H1 (cell line): ENCODE results near the gene ZBTB24. TPM values are rescaled to one million over a fixed set of nuclear protein-coding genes. Genes with fewer than 3 reads are reported as not detected.

Experiments used
- CTCF ChIA-PET: fragments of 300-600 bp; sonication (Branson Sonifier 250); formaldehyde crosslinking; loops from one replicate; lab custom pipeline; 2021; ENCODE audit not compliant: partially characterized antibody; lab: Charles Lee
- POLR2A ChIA-PET: fragments of 300-600 bp; sonication (Branson Sonifier 250); formaldehyde crosslinking; loops from one replicate; lab custom pipeline; 2021; ENCODE audit warnings: inconsistent platforms; ENCODE audit not compliant: partially characterized antibody; lab: Charles Lee
- DNase-seq, 2 experiments: peaks; one replicate each; pipeline versions ENCODE4 v3.0.0 to v3.0.0-alpha.2; 2010 to 2022; ENCODE audit warnings: low spot score in 2 of 2, low read depth in 1 of 2, mixed read lengths in 1 of 2
- FAIRE-seq: peaks from 2 replicates; lab custom pipeline; 2011; peaks lifted over from hg19 to GRCh38; lab: Jason Lieb, UNC
- H2AFZ ChIP-seq: 2 replicates; pipeline ENCODE4 v1.8.1; 2012; ENCODE audit warnings: low read length, inconsistent platforms
- H2AK5ac ChIP-seq: 2 replicates; pipeline ENCODE4 v1.6.1; 2013; ENCODE audit warnings: low read depth, low read length
- H2BK120ac ChIP-seq: replicated peaks from 2 replicates; pipeline ENCODE3; 2013; ENCODE audit warnings: low read depth, low read length, inconsistent platforms
- H2BK12ac ChIP-seq: 2 replicates; pipeline ENCODE4 v1.6.1; 2013; ENCODE audit warnings: low read depth, low read length
- H2BK15ac ChIP-seq: 2 replicates; pipeline ENCODE4 v1.6.1; 2013; ENCODE audit warnings: low read length
- H2BK20ac ChIP-seq: 2 replicates; pipeline ENCODE4 v1.6.1; 2013; ENCODE audit warnings: low read length
- H2BK5ac ChIP-seq: 2 replicates; pipeline ENCODE4 v1.6.1; 2013; ENCODE audit warnings: low read depth, low read length
- H3K14ac ChIP-seq: 2 replicates; pipeline ENCODE4 v1.6.1; 2013; ENCODE audit warnings: inconsistent platforms; ENCODE audit not compliant: insufficient read length
- H3K18ac ChIP-seq: 2 replicates; pipeline ENCODE4 v1.6.1; 2013; ENCODE audit warnings: low read length; ENCODE audit errors: extremely low read depth
- H3K23ac ChIP-seq: 2 replicates; pipeline ENCODE4 v1.6.1; 2013; ENCODE audit warnings: inconsistent platforms; ENCODE audit not compliant: insufficient read length
- H3K23me2 ChIP-seq: 2 replicates; pipeline ENCODE4 v1.6.1; 2013; ENCODE audit warnings: low read depth, low read length
- H3K27ac ChIP-seq: 2 replicates; pipeline ENCODE4 v1.6.1; 2011; ENCODE audit warnings: low read depth, low read length, inconsistent platforms
- H3K27me3 ChIP-seq, 4 experiments: replicated peaks in 1 of 4; 1 replicate in 1 of 4; 2 replicates in 3 of 4; pipeline versions ENCODE4 v1.6.1 to v1.8.1; 2011 to 2013; ENCODE audit warnings: low read length in 3 of 4, mild to moderate bottlenecking in 3 of 4, inconsistent platforms in 2 of 4, mixed read lengths in 2 of 4, moderate library complexity in 1 of 4; ENCODE audit not compliant: control insufficient read depth in 3 of 4, insufficient read depth in 3 of 4; ENCODE audit errors: extremely low read depth in 1 of 4
- H3K36me3 ChIP-seq, 4 experiments: 2 replicates each; pipeline versions ENCODE4 v1.6.1 to v1.8.1; 2011 to 2013; ENCODE audit warnings: mild to moderate bottlenecking in 4 of 4, low read length in 3 of 4, moderate library complexity in 2 of 4, control low read depth in 1 of 4, inconsistent platforms in 1 of 4; ENCODE audit not compliant: insufficient read depth in 4 of 4, control insufficient read depth in 2 of 4
- H3K4ac ChIP-seq: replicated peaks from 2 replicates; pipeline ENCODE3; 2013; ENCODE audit warnings: low read length, low read depth, mixed read lengths, inconsistent platforms; ENCODE audit not compliant: insufficient read length
- H3K4me1 ChIP-seq, 4 experiments: replicated peaks in 1 of 4; 1 replicate in 1 of 4; 2 replicates in 3 of 4; pipeline versions ENCODE4 v1.6.1 to v1.8.1; 2011 to 2013; ENCODE audit warnings: low read length in 3 of 4, inconsistent platforms in 2 of 4, mixed read lengths in 1 of 4; ENCODE audit not compliant: insufficient read depth in 4 of 4, control insufficient read depth in 3 of 4
- H3K4me2 ChIP-seq, 2 experiments: 2 replicates each; pipeline versions ENCODE4 v1.6.1 to v1.8.1; 2011 to 2013; ENCODE audit warnings: low read depth in 2 of 2, low read length in 2 of 2, control low read depth in 1 of 2, inconsistent platforms in 1 of 2, mild to moderate bottlenecking in 1 of 2; ENCODE audit not compliant: insufficient read depth in 1 of 2
- H3K4me3 ChIP-seq, 4 experiments: fragments of 200-600, 300-600 bp in 1 of 4; sonication (generic), shearing (Covaris generic), sonication (Bioruptor Twin) in 1 of 4; 2 replicates each; pipeline versions ENCODE4 v1.5.1 to v1.8.1; 2011 to 2016; ENCODE audit warnings: low read length in 4 of 4, low read depth in 3 of 4, control low read depth in 2 of 4, inconsistent platforms in 2 of 4, mild to moderate bottlenecking in 2 of 4, mixed read lengths in 1 of 4, moderate library complexity in 1 of 4; ENCODE audit not compliant: insufficient read depth in 2 of 4; ENCODE audit errors: extremely low read depth in 1 of 4
- H3K56ac ChIP-seq: replicated peaks from 2 replicates; pipeline ENCODE3; 2013; ENCODE audit warnings: low read depth, mild to moderate bottlenecking, mixed read lengths, low read length, inconsistent platforms; ENCODE audit not compliant: insufficient read length
- H3K79me1 ChIP-seq: 2 replicates; pipeline ENCODE4 v1.6.1; 2013; ENCODE audit warnings: low read depth, low read length, control low read depth
- H3K79me2 ChIP-seq, 2 experiments: 2 replicates each; pipeline versions ENCODE4 v1.6.1 to v1.8.1; 2012 to 2013; ENCODE audit warnings: low read length in 2 of 2, mild to moderate bottlenecking in 2 of 2, inconsistent platforms in 1 of 2; ENCODE audit not compliant: insufficient read depth in 2 of 2, control insufficient read depth in 1 of 2
- H3K9ac ChIP-seq, 4 experiments: replicated peaks in 1 of 4; 1 replicate in 1 of 4; 2 replicates in 3 of 4; pipeline versions ENCODE4 v1.6.1 to v1.8.1; 2011 to 2013; ENCODE audit warnings: low read depth in 3 of 4, low read length in 3 of 4, control low read depth in 2 of 4, mild to moderate bottlenecking in 2 of 4, moderate library complexity in 2 of 4, inconsistent platforms in 1 of 4; ENCODE audit errors: extremely low read depth in 1 of 4
- H3K9me3 ChIP-seq, 2 experiments: 2 replicates each; pipeline versions ENCODE4 v1.6.1 to v1.8.1; 2012 to 2013; ENCODE audit warnings: mild to moderate bottlenecking in 2 of 2, moderate library complexity in 2 of 2, control low read depth in 1 of 2, inconsistent platforms in 1 of 2, low read depth in 1 of 2, low read length in 1 of 2, mixed read lengths in 1 of 2; ENCODE audit not compliant: insufficient read depth in 2 of 2
- H4K20me1 ChIP-seq, 2 experiments: replicated peaks in 1 of 2; 2 replicates each; pipeline versions ENCODE3 to v1.8.1; 2011 to 2013; ENCODE audit warnings: inconsistent platforms in 2 of 2, low read length in 2 of 2, mild to moderate bottlenecking in 1 of 2; ENCODE audit not compliant: insufficient read depth in 2 of 2, control insufficient read depth in 1 of 2
- H4K5ac ChIP-seq: 2 replicates; pipeline ENCODE4 v1.6.1; 2013; ENCODE audit warnings: low read length, low read depth, mixed read lengths, inconsistent platforms; ENCODE audit not compliant: insufficient read length
- H4K8ac ChIP-seq: 2 replicates; pipeline ENCODE4 v1.8.0; 2013; ENCODE audit warnings: mild to moderate bottlenecking, moderate library complexity, low read length, inconsistent platforms; ENCODE audit not compliant: insufficient read depth; ENCODE audit errors: extremely low read depth
- H4K91ac ChIP-seq: replicated peaks from 2 replicates; pipeline ENCODE3; 2013; ENCODE audit warnings: low read length, mixed read lengths, inconsistent platforms; ENCODE audit not compliant: insufficient read length
- ASH2L ChIP-seq: fragments of 200-600, 300-600 bp; sonication (generic); IDR thresholded peaks from one replicate; pipeline ENCODE4 v1.7.1; 2017; ENCODE audit warnings: low read length
- CTBP2 ChIP-seq: IDR thresholded peaks from 2 replicates; pipeline ENCODE4 v1.7.0; 2011; ENCODE audit warnings: borderline replicate concordance, mild to moderate bottlenecking, moderate library complexity, mixed read lengths, low read length; ENCODE audit not compliant: insufficient read depth, insufficient read length
- RBBP5 ChIP-seq: IDR thresholded peaks from 2 replicates; pipeline ENCODE4 v1.7.1; 2012; ENCODE audit warnings: low read depth, mild to moderate bottlenecking, inconsistent platforms, low read length, moderate library complexity, borderline replicate concordance
- SP1 ChIP-seq: IDR thresholded peaks from 2 replicates; pipeline ENCODE4 v1.6.1; 2011; ENCODE audit warnings: low read depth, low read length
- WGBS, 2 experiments: shearing (Covaris generic) in 1 of 2; methylation state at CpG; one replicate each; pipeline versions ENCODE4 v1.1.6 to v1.1.7; 2013 to 2015; ENCODE audit warnings: low lambda C conversion rate in 2 of 2, mixed read lengths in 2 of 2, inconsistent platforms in 1 of 2, low coverage in 1 of 2, missing lambda C conversion rate in 1 of 2; ENCODE audit not compliant: insufficient replicate concordance in 2 of 2, insufficient coverage in 1 of 2, insufficient read length in 1 of 2; ENCODE audit errors: extremely low coverage in 1 of 2, missing lambda C conversion rate in 1 of 2; 5-methylcytosine and 5-hydroxymethylcytosine counted together
- polyA plus RNA-seq, 7 experiments: library from polyadenylated mRNA; depleted of rRNA in 3 of 7; stranded (reverse) in 5 of 7; unstranded in 2 of 7; fragments of >200 nt in 5 of 7; fragments of 200-250 nt in 2 of 7; gene quantifications; 1 replicate in 5 of 7; 2 replicates in 1 of 7; 4 replicates in 1 of 7; pipeline versions ENCODE4 v1.2.1 to v1.2.3, GENCODE V29; 2011 to 2013; ENCODE audit warnings: missing spikeins in 2 of 7, mixed read lengths in 2 of 7
- total RNA-seq: library from RNA; stranded (reverse); fragmentation: NEBNext Ultra II Directional; extraction: Animal tissue kit (Norgen Biotek cat#: 25700); gene quantifications from 2 replicates; pipeline ENCODE4 v1.2.1, GENCODE V29; 2021
- TF ChIP-seq, protein P1 (sequence below): IDR thresholded peaks from 2 replicates; pipeline ENCODE4 v1.6.1; 2011; ENCODE audit warnings: low read depth, mild to moderate bottlenecking, low read length; ENCODE audit not compliant: insufficient read depth

ZBTB24 gene
- total and polyA plus RNA-seq, 2 of the 8 experiments (the other 6 are each of a cell fraction or from before 2014, with no cell fraction given): 7.5 to 21.0 TPM

DNA sequence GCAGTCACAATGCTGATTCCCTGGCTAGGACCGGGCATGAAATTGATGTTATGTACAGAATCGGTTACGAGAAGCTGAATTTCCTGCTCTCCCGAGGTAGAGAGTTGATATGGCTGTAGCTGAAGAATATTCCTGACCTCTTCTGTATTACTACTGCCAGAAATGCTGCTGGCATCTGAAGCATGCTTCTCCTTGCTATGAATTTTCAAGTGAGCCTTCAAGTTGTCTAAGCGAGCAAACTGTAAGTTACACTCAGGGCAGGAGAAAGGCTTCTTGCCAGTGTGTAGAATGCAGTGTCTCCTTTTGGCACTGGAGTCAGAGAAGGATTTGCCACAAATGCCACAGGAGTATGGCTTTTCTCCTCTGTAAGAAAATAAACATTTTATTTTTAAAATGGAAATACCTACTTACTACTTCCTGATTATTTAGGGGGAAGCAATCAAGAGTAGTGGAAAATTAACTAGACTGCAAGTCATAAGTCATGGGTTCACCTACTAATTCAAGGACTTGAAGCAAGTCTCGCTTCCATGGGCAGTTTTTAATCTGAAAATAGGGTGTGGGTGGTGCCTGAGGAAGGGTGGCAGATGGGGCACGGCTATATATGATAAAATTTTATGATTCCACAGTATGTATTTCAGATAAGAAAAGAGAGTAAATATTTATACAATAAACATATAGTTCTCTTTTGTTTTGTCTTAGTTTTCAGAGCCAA lies 16.7 kb downstream of the ZBTB24 start:
- Histone ChIP-seq H4K20me1 (peaks cover 1 to 11% of the 10 kb centered on the region in 2 experiments), H3K56ac (no peak overlapping the region), H3K36me3 (peaks cover 19 to 98% (median 55%) of the 10 kb centered on the region in 4 experiments), H4K5ac (no peak overlapping the region), H2BK20ac (no peak overlapping the region), H3K9me3 (peaks cover 0 to 5% of the 10 kb centered on the region in 2 experiments; a peak in 1 of 4 replicates), H2AK5ac (no peak overlapping the region), H3K27me3 (no peaks in the 10 kb centered on the region), H3K23me2 (no peaks in the 10 kb centered on the region), H3K18ac (no peak overlapping the region), H3K4me3 (no peak overlapping the region), H3K4me1 (no peaks in the 10 kb centered on the region), H2BK5ac (no peak overlapping the region), H3K27ac (no peak overlapping the region), H2BK15ac (no peak overlapping the region), H3K79me1 (peaks cover 7% of the 10 kb centered on the region; the same call in 1 of the 2 replicates), H3K9ac (no peak overlapping the region), H3K23ac (no peak overlapping the region), H3K14ac (no peak overlapping the region), H2AFZ (no peak overlapping the region), H2BK12ac (no peak overlapping the region), H3K79me2 (peaks cover 0 to 19% of the 10 kb centered on the region in 2 experiments; a peak in 2 of 4 replicates), H2BK120ac (no peak overlapping the region), H4K91ac (no peak overlapping the region), H3K4ac (no peak overlapping the region), H3K4me2 (no peak overlapping the region), H4K8ac (no peak overlapping the region)
- no peak for TF ChIP-seq SP1
- no peak for TF ChIP-seq RBBP5
- TF ChIP-seq, protein P1, sequence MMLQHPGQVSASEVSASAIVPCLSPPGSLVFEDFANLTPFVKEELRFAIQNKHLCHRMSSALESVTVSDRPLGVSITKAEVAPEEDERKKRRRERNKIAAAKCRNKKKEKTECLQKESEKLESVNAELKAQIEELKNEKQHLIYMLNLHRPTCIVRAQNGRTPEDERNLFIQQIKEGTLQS: no peak
- no peak for TF ChIP-seq CTBP2
- no peak for TF ChIP-seq ASH2L
- FAIRE-seq: no peak
- 93% methylated on average over 7 of the region's 7 CpGs; no CpG with 5 or more reads in 1 of the 2 experiments for WGBS, 2 experiments
- DNase-seq: no peak
- CTCF ChIA-PET: no interaction called here
- POLR2A ChIA-PET: interaction anchor here (0.5 to 3.1 kb wide), 4 partner anchors 10 to 353 kb away, joined by 3 to 10 read pairs (median 4); partner anchors contain the start of genes PPIL6 and SMPD2
